IPS-18a (cell line): ENCODE data around the gene SEMA6A.

ENCODE experiments used
- H3K27ac ChIP-seq: one replicate; pipeline ENCODE4 v1.5.1; 2013; ENCODE audit warnings: low read length
- H3K27me3 ChIP-seq: one replicate; pipeline ENCODE4 v1.6.1; 2013; ENCODE audit warnings: mild to moderate bottlenecking, low read length; ENCODE audit not compliant: control insufficient read depth, insufficient read depth
- H3K36me3 ChIP-seq: one replicate; pipeline ENCODE4 v1.6.1; 2013; ENCODE audit warnings: low read depth, low read length; ENCODE audit not compliant: control insufficient read depth
- H3K4me1 ChIP-seq: one replicate; pipeline ENCODE4 v1.6.1; 2013; ENCODE audit warnings: low read depth, low read length; ENCODE audit not compliant: control insufficient read depth
- H3K4me3 ChIP-seq: one replicate; pipeline ENCODE4 v1.5.1; 2013; ENCODE audit warnings: low read length
- H3K9ac ChIP-seq: one replicate; pipeline ENCODE4 v1.6.1; 2013; ENCODE audit warnings: mild to moderate bottlenecking, low read length, moderate library complexity
- H3K9me3 ChIP-seq: one replicate; pipeline ENCODE4 v1.6.1; 2013; ENCODE audit warnings: low read depth, low read length; ENCODE audit not compliant: control insufficient read depth

Gene SEMA6A

DNA sequence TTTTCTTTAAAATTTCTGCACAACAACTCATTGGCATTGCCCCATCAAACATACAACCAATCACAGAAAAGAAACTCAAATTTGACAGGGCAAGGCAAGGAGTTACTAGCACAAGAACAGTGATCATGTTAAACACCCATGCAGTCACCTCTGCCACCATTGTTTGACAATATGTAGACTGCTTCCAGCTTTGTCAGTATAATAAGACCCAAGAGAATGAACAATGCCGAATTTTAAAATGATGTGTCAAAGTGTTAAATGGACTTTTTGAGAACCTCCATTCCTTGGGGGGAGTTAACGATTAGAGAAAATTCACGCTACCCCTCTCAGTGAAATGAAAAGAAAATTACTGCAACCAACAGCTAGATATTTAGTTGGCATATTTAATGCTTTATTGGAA lies 109.2 kb downstream of the SEMA6A start:
- H3K4me1 ChIP-seq: no peaks in the 10 kb centered on the region
- H3K27me3 ChIP-seq: no peaks in the 10 kb centered on the region
- H3K36me3 ChIP-seq: peaks cover 86% of the 10 kb centered on the region
- no peak overlapping the region for H3K27ac ChIP-seq
- H3K4me3 ChIP-seq: no peak overlapping the region
- no peaks in the 10 kb centered on the region for H3K9me3 ChIP-seq
- H3K9ac ChIP-seq: no peak overlapping the region

DNA sequence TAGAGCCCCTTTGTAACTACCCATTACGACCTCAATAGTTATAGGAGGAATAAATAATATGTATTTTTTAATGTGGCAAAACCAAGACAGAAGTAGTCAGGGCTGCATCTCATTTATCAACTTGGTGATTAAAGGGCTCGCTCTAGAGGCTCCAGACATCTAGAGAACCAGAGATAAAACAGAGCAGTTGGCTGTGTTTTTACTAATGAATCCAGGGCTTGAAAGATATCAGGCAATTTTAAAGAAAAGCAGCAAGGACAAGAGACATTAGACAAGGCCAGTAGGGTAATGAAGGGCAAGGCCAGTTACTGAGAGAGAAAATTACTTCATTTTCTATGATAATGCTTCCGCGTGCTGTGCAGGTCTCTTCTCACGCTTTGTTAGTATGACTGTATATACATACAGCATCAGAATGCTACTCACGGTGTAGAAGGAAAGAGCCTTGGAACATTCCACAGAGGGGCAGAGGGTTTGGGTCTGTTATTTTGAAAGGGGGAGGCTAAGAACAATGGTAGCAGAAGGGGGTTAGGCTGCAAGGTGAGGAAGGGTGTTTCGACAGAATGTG lies 110.4 kb downstream of the SEMA6A start:
- Histone ChIP-seq H3K27me3 (no peaks in the 10 kb centered on the region), H3K4me1 (no peaks in the 10 kb centered on the region), H3K9ac (no peak overlapping the region), H3K9me3 (no peaks in the 10 kb centered on the region), H3K4me3 (no peak overlapping the region), H3K36me3 (peaks cover 80% of the 10 kb centered on the region), H3K27ac (no peak overlapping the region)

DNA sequence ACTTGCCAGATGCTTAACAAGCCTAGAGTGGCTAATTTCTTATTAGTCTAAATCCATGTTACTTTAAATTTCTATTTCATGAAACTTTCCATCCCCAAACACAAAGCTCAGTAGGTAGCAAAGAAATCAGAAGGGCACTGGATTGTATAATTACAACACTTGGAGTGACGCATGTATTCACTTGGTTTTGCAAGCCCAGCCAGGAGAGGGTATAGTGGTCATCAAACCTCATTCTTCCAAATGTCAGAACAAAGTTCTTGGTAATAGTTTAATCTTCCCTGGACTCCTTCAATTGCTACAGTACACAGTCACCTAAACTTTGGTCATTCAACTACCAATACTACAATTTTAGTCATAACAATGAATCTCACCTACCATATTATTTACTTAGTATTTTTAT lies 112.1 kb downstream of the SEMA6A start:
- H3K27ac ChIP-seq: no peak overlapping the region
- no peak overlapping the region for H3K9ac ChIP-seq
- no peak overlapping the region for H3K4me3 ChIP-seq
- no peaks in the 10 kb centered on the region for H3K4me1 ChIP-seq
- no peaks in the 10 kb centered on the region for H3K27me3 ChIP-seq
- no peaks in the 10 kb centered on the region for H3K9me3 ChIP-seq
- peaks cover 78% of the 10 kb centered on the region for H3K36me3 ChIP-seq

DNA sequence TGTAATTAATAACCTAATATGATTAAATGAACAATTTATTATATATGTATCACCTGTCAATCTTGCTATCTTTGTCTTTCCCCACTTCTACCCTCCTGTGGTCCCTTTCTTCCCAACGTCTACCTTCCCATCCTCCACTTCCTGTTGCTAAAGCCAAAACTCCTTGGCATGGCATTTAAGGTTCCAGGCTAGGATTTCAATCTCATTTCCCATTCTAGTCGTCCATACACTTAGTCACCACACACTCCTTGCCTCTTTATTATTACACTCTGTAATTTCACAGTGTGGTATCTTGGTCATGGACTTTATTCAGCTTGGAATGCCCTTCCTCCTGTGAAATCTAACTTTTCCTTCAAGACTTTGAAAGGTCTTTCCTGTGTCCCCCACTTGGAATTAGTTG lies 115.3 kb downstream of the SEMA6A start:
- Histone ChIP-seq H3K27ac (no peak overlapping the region), H3K4me3 (no peak overlapping the region), H3K4me1 (no peaks in the 10 kb centered on the region), H3K36me3 (peaks cover 76% of the 10 kb centered on the region), H3K9ac (no peak overlapping the region), H3K9me3 (no peaks in the 10 kb centered on the region), H3K27me3 (no peaks in the 10 kb centered on the region)

DNA sequence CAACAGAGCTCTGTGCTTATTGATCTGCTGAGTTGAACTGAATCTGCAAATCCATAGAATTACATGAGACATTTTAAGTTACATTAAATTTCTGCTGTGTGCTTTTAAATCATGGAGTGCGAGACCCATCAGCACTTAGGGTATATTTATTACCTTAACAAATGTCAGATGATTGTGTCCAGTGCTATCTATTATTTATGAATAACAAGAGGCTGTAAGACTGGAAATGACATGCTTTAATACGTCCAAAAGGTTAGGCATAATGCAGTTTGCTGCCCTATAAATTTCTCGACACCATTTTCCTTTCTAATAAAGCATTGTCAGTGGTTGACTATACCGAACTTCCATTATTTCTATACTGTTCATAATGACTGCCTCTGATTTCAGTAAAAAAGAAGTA lies 117.6 kb downstream of the SEMA6A start:
- peaks cover 56% of the 10 kb centered on the region for H3K36me3 ChIP-seq
- H3K27ac ChIP-seq: no peak overlapping the region
- H3K4me3 ChIP-seq: no peak overlapping the region
- no peaks in the 10 kb centered on the region for H3K9me3 ChIP-seq
- H3K4me1 ChIP-seq: peaks cover 4% of the 10 kb centered on the region
- H3K27me3 ChIP-seq: no peaks in the 10 kb centered on the region
- H3K9ac ChIP-seq: no peak overlapping the region

DNA sequence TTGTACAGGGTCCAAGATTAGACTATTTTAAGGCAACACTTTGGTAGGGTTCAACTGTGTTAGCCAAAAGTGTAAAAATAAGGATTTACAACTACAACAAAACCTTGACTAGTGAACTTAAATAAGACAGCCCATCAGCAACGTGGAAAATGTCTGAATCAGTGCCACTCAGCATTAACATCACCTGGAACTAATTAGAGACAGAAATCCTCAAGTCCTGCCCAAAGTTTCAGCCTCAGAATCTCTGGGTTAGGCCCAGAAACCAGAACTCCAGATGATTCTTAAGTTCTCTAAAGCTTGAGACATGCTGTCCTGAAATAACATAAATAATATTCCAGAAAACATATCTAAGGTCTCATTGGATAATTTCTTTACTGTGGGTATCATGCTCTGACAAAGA lies 118.6 kb downstream of the SEMA6A start:
- Histone ChIP-seq H3K27ac (no peak overlapping the region), H3K36me3 (peaks cover 50% of the 10 kb centered on the region)

DNA sequence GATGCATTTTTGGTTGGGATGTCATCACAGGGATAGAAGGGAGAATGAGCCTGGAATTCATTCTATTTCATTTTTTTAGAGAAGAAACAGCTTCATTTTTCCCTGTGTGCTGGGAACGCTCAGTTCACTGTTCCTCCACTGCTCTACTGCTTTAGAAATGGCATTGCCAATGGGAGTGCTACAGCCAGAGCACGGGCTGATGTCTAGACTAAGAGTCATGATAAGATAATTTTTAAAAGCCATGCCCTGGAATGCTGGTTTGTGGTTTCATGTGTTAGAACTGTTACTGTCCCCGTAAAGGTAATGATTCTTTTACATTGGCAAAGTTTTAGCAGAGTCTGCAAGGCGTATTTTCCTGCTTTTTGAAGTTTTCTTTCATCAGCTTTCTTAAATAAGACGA lies 119.6 kb downstream of the SEMA6A start:
- Histone ChIP-seq H3K27me3 (no peaks in the 10 kb centered on the region), H3K9ac (no peak overlapping the region), H3K9me3 (no peaks in the 10 kb centered on the region), H3K4me3 (no peak overlapping the region), H3K27ac (no peak overlapping the region), H3K4me1 (peaks cover 24% of the 10 kb centered on the region), H3K36me3 (peaks cover 58% of the 10 kb centered on the region)

More for the DNA sequence above, 118.6 kb downstream of the SEMA6A start:
- no peak overlapping the region for H3K4me3 ChIP-seq
- no peaks in the 10 kb centered on the region for H3K9me3 ChIP-seq
- no peak overlapping the region for H3K9ac ChIP-seq
- no peaks in the 10 kb centered on the region for H3K27me3 ChIP-seq
- H3K4me1 ChIP-seq: peaks cover 15% of the 10 kb centered on the region

DNA sequence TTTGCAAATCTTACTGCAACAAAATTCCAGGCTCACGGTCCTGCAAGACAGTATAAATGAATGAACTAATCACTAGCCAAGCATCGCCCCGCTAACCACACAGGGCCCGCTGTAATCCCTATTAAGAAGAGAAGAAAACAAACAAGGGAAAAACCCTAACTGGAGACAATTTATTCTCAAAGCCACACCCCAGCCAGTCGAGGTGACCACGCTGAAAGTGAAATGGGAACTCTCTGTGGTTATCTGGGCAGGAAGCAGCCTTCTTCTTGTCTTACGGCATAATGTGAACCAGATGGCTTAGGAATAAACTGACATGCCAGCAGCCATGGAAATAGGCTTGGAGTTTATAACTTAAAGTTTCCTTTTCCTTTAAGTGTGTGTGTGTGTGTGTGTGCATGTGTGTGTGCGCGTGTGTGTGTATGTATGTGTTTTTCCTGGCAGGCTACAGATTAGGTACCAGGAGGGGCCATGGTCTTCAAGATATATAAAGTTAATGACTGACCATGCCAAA lies 120.2 kb downstream of the SEMA6A start:
- Histone ChIP-seq H3K9me3 (no peaks in the 10 kb centered on the region), H3K9ac (no peak overlapping the region), H3K4me1 (peaks cover 30% of the 10 kb centered on the region), H3K27me3 (no peaks in the 10 kb centered on the region), H3K27ac (no peak overlapping the region), H3K4me3 (no peak overlapping the region), H3K36me3 (peaks cover 57% of the 10 kb centered on the region)

DNA sequence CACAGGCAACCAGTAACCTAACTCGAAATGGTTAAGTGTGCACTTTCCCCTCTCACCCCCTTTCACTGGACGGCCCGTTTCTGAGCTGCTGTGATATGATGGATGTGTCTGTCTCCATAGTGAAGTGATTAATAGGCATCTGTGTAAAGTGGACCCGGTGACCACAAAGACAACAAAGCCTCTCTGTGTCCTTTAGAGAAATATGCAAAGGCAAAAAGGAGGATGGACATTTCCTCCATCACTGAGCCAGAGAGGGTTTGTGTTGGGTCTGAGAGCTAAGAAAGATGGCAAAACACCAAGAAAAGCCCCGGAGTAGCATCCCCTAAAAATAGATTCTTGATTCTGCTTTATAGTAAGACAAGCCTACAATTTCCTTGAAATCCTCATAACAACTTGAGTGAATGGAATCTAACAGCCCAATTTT lies 120.6 kb downstream of the SEMA6A start:
- H3K4me1 ChIP-seq: peaks cover 35% of the 10 kb centered on the region
- H3K9ac ChIP-seq: no peak overlapping the region
- no peaks in the 10 kb centered on the region for H3K9me3 ChIP-seq
- no peak overlapping the region for H3K27ac ChIP-seq
- H3K36me3 ChIP-seq: peaks cover 57% of the 10 kb centered on the region
- H3K4me3 ChIP-seq: no peak overlapping the region
- H3K27me3 ChIP-seq: no peaks in the 10 kb centered on the region

DNA sequence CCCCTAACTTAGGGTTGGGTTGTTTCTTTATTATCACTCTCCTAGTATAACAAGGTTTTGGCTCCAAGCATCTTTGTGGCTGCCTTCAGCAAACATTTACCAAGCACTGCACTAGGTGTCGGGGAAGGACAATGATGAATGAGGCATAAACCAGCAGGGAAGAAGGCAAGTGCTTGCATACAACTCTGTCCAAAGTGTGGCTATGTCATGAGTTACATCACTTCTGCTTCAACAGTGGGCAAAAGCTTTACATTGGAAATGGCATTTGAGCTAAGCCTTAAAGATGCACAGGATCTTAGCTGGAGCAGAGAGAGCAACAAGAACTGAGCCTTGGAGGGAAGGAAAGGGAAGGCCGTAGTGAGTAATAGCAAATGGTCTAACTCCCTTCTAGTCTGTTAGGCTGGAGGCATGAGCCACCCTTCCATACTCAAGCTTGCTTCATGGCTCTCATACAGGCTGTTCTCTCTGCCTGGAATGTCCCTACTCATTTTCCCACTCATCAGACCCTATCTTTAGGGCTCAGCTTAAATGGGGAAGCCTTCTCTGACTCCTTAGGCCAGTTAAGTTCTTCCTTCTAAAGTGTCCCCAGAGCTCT lies 121.8 kb downstream of the SEMA6A start:
- Histone ChIP-seq H3K4me3 (no peak overlapping the region), H3K36me3 (peaks cover 58% of the 10 kb centered on the region), H3K27me3 (no peaks in the 10 kb centered on the region), H3K9ac (no peak overlapping the region), H3K4me1 (peaks cover 43% of the 10 kb centered on the region), H3K27ac (no peak overlapping the region), H3K9me3 (no peaks in the 10 kb centered on the region)

DNA sequence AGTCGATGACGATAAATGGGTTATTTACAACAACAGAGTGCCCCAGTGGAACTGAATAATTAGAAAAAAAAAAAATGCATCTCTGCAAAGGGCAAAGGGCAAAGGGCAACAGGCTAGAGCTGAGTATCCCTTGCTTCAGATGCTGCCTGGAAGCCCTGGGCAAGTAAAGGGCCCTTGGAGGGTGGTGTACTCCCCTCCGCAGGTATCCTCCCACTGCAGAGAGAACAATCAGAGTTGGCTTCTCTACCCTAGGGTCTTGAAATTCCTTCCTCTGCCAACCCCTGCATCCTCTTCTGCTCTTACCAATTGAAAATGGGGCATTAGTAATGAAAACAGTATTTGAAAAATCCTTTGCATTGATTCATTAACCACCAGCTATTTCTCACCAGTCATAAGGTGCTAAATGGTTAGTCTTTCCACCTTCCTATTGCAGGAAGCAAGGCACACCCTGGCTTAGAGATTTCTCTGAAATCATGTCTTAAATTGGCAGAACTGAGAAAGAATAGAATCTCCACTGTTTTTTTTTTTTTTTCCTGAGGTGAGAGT lies 122.6 kb downstream of the SEMA6A start:
- Histone ChIP-seq H3K9ac (no peak overlapping the region), H3K36me3 (peaks cover 59% of the 10 kb centered on the region), H3K4me1 (peaks cover 43% of the 10 kb centered on the region), H3K9me3 (no peaks in the 10 kb centered on the region), H3K27ac (no peak overlapping the region), H3K27me3 (no peaks in the 10 kb centered on the region), H3K4me3 (no peak overlapping the region)

DNA sequence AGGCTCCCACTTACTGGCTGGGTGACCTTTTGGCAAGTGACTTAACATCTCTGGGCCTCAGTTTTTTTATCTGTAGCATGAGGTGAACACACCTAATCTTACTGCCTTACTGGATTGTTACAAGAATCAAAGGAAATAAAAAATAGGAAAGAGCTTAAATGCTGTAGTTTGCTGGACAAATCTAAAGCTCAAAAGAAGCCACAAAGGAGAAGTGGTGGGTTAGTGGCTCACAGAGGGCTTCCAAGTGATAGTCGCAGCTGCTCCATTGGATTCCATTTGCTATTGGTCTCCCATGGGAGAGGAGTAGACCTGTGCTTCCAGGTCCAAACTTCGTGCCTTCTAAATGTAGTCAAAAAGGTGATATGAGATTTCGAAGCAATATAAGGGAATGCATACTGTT lies 123.6 kb downstream of the SEMA6A start:
- Histone ChIP-seq H3K4me3 (no peak overlapping the region), H3K27ac (no peak overlapping the region), H3K9me3 (no peaks in the 10 kb centered on the region), H3K9ac (no peak overlapping the region), H3K27me3 (no peaks in the 10 kb centered on the region), H3K36me3 (peaks cover 59% of the 10 kb centered on the region), H3K4me1 (peaks cover 43% of the 10 kb centered on the region)
